Measurements from ENCODE around the gene PCNX2. TPM values are rescaled to one million over a fixed set of nuclear protein-coding genes. Genes with fewer than 3 reads are reported as not detected.

The PCNX2 gene
- total RNA-seq, 2 experiments from 2014 or later: 11.5 to 12.2 TPM

DNA sequence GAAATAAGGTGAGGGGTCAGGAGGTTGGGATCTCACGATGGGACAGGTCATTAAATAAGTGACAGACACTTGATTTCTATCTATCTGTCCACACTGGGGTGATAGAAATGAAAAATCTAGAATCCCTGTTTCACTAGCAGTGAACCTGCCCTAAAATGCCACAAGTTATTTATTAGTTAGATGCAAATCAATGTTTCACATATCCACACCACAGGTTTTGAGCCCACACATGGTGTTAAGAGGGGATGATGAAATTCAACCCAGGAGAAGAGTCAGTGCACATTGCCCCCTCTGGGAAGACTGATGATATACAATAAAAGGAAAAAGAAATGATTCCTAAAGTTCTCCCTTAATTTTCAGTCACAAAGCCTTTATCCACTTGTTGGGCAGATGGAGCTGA lies 355.3 kb downstream of the PCNX2 start:
- no peaks in the 10 kb centered on the region for H3K36me3 Mint-ChIP-seq (ENCODE audit: low read depth)
- no peaks in the 10 kb centered on the region for H3K9me3 Mint-ChIP-seq
- peaks cover 13% of the 10 kb centered on the region for H3K4me1 Mint-ChIP-seq (ENCODE audit: low read depth)
- intact Hi-C loops (cut with micrococcal nuclease): no loop called here
- no peak overlapping the region for H3K27ac Mint-ChIP-seq
- peaks cover 9% of the 10 kb centered on the region for H3K27me3 Mint-ChIP-seq (ENCODE audit: low read depth)
- CTCF ChIA-PET: no interaction called here
- no peak for DNase-seq
- H3K4me3 Mint-ChIP-seq: no peak overlapping the region

DNA sequence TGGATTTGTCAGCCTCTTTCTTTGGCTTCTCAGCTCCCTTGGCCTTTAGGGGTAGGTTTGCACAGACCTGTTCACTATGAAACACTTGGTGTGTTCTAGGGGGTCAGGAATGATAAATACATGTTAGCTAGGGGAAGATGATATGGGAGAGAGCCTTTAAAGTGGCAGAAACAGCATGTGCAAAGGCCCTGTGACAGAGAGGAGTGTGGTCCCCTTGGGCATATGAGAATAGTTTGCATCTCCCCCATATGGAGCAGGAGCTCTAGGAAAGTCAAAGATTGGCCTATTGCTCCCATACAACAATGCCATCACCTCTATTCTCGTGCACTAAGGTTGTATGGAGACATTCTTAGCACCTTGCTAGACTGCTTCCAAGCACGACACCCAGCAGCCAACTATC lies 355.8 kb downstream of the PCNX2 start:
- intact Hi-C loops (cut with micrococcal nuclease): no loop called here

DNA sequence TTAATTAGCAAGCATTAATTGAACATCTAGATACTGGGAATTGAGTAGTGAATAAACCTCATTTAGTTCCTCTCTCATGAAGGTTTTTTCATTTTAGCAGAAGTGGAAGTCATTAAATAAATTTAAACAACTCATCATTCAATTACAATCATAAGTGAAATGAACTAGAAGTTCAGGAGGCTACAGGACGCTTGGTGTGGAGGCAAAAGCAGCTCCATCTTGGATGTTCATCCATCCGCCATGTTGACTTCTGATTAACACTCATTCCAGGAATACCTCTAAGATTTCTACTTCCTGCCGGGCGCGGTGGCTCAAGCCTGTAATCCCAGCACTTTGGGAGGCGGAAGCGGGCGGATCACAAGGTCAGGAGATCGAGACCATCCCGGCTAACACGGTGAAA lies 356.6 kb downstream of the PCNX2 start:
- CTCF ChIA-PET: no interaction called here
- Mint-ChIP-seq H3K27ac (no peak overlapping the region), H3K4me1 (ENCODE audit: low read depth) (peaks cover 7% of the 10 kb centered on the region), H3K4me3 (no peak overlapping the region), H3K27me3 (ENCODE audit: low read depth) (peaks cover 9% of the 10 kb centered on the region), H3K9me3 (no peaks in the 10 kb centered on the region), H3K36me3 (ENCODE audit: low read depth) (no peaks in the 10 kb centered on the region)
- DNase-seq: no peak
- intact Hi-C loops (cut with micrococcal nuclease): no loop called here

More for the DNA sequence above, 355.8 kb downstream of the PCNX2 start:
- H3K4me3 Mint-ChIP-seq: no peak overlapping the region
- no peaks in the 10 kb centered on the region for H3K9me3 Mint-ChIP-seq
- no peak overlapping the region for H3K27ac Mint-ChIP-seq
- no peaks in the 10 kb centered on the region for H3K36me3 Mint-ChIP-seq (ENCODE audit: low read depth)
- peaks cover 9% of the 10 kb centered on the region for H3K27me3 Mint-ChIP-seq (ENCODE audit: low read depth)
- no peak for DNase-seq
- H3K4me1 Mint-ChIP-seq (ENCODE audit: low read depth): peaks cover 13% of the 10 kb centered on the region
- CTCF ChIA-PET: no interaction called here

DNA sequence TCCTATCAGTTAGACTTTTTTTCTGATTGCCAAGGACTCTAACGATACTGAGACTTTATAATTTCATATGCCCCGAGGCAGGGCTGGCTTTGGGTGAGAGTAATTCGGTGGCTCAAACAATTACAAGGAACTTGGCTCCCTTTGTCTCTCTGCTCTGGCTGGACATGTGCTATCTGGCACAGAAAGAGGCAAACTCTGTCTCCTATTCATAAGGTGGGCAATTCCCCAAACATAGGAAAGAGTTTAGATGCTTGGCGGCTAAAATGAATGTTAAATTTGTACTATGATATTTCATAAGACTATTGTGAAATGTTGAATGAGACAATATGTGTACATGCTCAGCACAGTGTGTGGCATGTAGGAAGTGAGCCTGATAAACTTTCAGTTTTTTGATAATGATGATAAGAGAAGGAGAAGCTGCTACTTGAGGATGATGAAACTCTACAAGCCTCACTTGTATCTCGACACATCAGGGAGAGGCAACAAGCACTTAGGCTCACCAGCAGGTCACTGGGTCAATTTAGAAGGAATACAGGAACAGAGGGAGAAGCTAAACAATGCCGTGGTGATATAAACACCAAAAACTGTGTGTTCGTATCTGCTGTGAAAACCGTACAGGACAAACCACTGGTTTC lies 357.7 kb downstream of the PCNX2 start:
- Mint-ChIP-seq H3K9me3 (no peaks in the 10 kb centered on the region), H3K27me3 (ENCODE audit: low read depth) (peaks cover 9% of the 10 kb centered on the region), H3K4me3 (no peak overlapping the region), H3K4me1 (ENCODE audit: low read depth) (no peaks in the 10 kb centered on the region), H3K36me3 (ENCODE audit: low read depth) (no peaks in the 10 kb centered on the region), H3K27ac (no peak overlapping the region)
- intact Hi-C loops (cut with micrococcal nuclease): no loop called here
- no peak for DNase-seq
- CTCF ChIA-PET: no interaction called here

DNA sequence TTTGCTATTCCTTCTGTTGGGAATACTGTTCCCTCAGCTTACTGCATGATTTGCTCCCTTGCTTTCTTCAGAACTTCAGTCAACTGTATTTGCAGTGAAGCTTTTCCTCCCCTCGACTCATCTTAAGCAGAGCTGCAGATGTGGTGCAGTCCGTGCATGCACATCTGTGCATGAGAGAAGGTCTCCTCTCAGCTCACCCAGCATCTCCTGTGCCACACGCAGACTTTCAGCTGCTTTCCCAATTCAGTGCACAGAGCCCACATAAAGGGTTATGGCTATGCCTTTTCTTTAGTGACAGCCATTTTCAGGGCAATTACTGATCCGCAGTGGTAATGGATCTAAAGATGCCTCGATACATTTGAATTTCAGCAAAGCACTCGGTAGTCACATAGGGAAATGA lies 358.6 kb downstream of the PCNX2 start:
- Mint-ChIP-seq H3K9me3 (no peaks in the 10 kb centered on the region), H3K4me3 (no peak overlapping the region), H3K4me1 (ENCODE audit: low read depth) (no peaks in the 10 kb centered on the region), H3K36me3 (ENCODE audit: low read depth) (no peaks in the 10 kb centered on the region), H3K27me3 (ENCODE audit: low read depth) (peaks cover 9% of the 10 kb centered on the region), H3K27ac (no peak overlapping the region)
- no peak for DNase-seq
- intact Hi-C loops (cut with micrococcal nuclease): no loop called here
- CTCF ChIA-PET: no interaction called here

Other genes starting within 250 kb of the PCNX2 start
- gene MAP3K21, start 32.0 kb upstream of the PCNX2 start, total RNA-seq: 1 to 10 TPM; 1.8 to 2.0 TPM

Data from activated naive CD4-positive, alpha-beta T cell treated with anti-CD3 and anti-CD28 coated beads for 36 hours (primary cell).